Ishikawa (cell line): ENCODE results near the gene VPS33A.

ENCODE experiments used
- CEBPB ChIP-seq: IDR thresholded peaks from 2 replicates; pipeline ENCODE4 v1.6.1; 2012
- EP300 ChIP-seq: IDR thresholded peaks from 2 replicates; pipeline ENCODE4 v1.6.1; 2012; ENCODE audit warnings: borderline replicate concordance
- RAD21 ChIP-seq: IDR thresholded peaks from 2 replicates; pipeline ENCODE4 v1.6.1; 2012; ENCODE audit warnings: low read depth
- TAF1 ChIP-seq: IDR thresholded peaks from 2 replicates; pipeline ENCODE4 v1.6.1; 2012; ENCODE audit warnings: low read depth, mild to moderate bottlenecking
- TCF12 ChIP-seq: IDR thresholded peaks from 2 replicates; pipeline ENCODE4 v1.6.1; 2012; ENCODE audit warnings: low read depth
- TEAD4 ChIP-seq: IDR thresholded peaks from 2 replicates; pipeline ENCODE4 v1.6.1; 2012
- YY1 ChIP-seq: IDR thresholded peaks from 2 replicates; pipeline ENCODE4 v1.6.1; 2012; ENCODE audit warnings: low read depth
- TF ChIP-seq, protein P1 (sequence below): IDR thresholded peaks from 2 replicates; pipeline ENCODE4 v1.6.1; 2012
- TF ChIP-seq, protein P2 (sequence below): IDR thresholded peaks from 2 replicates; pipeline ENCODE4 v1.6.1; 2012; ENCODE audit warnings: low read depth, mild to moderate bottlenecking
- TF ChIP-seq, protein P3 (sequence below): IDR thresholded peaks from 2 replicates; pipeline ENCODE4 v1.6.1; 2012

DNA sequence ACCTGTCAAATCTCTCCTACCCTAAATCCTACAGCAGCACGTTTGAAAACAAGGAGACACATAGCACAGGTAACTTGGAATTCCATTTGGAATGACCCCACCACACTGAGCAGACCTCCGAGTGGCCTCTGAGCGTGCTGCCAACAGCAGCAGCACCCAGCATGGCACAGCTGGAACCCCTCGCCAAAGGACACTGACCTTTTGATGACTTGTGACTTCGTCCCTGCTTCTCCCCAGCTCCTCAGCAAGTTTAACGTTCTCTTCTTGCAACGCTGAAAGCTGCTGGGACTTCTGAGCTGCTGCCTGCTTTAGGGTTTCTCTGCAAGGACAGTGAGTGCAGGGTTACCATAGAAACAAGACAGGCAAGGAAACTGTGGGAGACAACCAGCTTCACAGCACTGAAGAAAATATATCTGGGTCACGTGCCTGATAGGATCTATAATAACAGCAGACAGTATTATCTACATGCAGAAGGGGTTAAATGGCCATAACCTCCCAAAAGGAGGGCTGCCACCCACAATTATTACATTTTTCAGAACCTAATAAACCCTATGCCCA is 43.3 kb upstream of the VPS33A start:
- TF ChIP-seq TCF12 (no peak), TEAD4 (no peak), YY1 (no peak), RAD21 (no peak), TAF1 (no peak), EP300 (no peak), CEBPB (no peak)
- TF ChIP-seq, protein P1, sequence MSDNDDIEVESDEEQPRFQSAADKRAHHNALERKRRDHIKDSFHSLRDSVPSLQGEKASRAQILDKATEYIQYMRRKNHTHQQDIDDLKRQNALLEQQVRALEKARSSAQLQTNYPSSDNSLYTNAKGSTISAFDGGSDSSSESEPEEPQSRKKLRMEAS: no peak
- TF ChIP-seq, protein P2, sequence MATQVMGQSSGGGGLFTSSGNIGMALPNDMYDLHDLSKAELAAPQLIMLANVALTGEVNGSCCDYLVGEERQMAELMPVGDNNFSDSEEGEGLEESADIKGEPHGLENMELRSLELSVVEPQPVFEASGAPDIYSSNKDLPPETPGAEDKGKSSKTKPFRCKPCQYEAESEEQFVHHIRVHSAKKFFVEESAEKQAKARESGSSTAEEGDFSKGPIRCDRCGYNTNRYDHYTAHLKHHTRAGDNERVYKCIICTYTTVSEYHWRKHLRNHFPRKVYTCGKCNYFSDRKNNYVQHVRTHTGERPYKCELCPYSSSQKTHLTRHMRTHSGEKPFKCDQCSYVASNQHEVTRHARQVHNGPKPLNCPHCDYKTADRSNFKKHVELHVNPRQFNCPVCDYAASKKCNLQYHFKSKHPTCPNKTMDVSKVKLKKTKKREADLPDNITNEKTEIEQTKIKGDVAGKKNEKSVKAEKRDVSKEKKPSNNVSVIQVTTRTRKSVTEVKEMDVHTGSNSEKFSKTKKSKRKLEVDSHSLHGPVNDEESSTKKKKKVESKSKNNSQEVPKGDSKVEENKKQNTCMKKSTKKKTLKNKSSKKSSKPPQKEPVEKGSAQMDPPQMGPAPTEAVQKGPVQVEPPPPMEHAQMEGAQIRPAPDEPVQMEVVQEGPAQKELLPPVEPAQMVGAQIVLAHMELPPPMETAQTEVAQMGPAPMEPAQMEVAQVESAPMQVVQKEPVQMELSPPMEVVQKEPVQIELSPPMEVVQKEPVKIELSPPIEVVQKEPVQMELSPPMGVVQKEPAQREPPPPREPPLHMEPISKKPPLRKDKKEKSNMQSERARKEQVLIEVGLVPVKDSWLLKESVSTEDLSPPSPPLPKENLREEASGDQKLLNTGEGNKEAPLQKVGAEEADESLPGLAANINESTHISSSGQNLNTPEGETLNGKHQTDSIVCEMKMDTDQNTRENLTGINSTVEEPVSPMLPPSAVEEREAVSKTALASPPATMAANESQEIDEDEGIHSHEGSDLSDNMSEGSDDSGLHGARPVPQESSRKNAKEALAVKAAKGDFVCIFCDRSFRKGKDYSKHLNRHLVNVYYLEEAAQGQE: no peak
- TF ChIP-seq, protein P3, sequence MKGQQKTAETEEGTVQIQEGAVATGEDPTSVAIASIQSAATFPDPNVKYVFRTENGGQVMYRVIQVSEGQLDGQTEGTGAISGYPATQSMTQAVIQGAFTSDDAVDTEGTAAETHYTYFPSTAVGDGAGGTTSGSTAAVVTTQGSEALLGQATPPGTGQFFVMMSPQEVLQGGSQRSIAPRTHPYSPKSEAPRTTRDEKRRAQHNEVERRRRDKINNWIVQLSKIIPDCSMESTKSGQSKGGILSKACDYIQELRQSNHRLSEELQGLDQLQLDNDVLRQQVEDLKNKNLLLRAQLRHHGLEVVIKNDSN: no peak
